ENCODE measurements around the gene CAV2.
"Not testable (repeated sequence)": the region's sequence is repeated elsewhere in the genome, so short reads cannot be mapped to it uniquely, and the experiment has no call there.

Gene CAV2

DNA sequence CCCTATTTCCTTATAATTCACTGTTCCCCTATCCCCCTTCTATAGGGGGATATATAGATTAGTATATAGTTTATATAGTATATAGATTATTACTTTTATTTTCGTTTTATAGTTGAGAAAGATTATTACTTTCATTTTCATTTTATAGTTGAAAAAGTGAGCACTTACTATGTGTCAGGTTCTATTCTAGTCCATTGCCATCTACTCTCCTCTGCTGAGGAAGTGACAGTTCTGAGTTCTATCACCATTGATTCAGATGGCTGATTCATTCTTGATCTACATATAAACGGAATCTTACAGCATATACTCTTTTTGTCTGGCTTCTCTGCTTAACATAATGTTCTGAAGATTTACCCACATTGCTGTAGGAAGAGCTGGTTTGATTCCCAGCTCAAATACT lies 20.7 kb upstream of the CAV2 start:
- 80% methylated on average over 1 of the region's 2 CpGs for WGBS
- Histone ChIP-seq H2AFZ (ENCODE audit: low read depth, low read length) (no peak overlapping the region), H3K27me3 (ENCODE audit: control insufficient read depth in 1 of 2, insufficient read depth in 1 of 2, low read length in 2 of 2) (no peaks in the 10 kb centered on the region), H3K9ac (ENCODE audit: low read length) (no peak overlapping the region), H3K9me3 (ENCODE audit: control insufficient read depth, low read length) (no peaks in the 10 kb centered on the region), H3K23ac (ENCODE audit: low read length in 2 of 2) (no peak overlapping the region), H3K4me1 (ENCODE audit: control insufficient read depth, insufficient read depth, low read depth, low read length) (peaks cover 1% of the 10 kb centered on the region), H2BK15ac (ENCODE audit: low read depth, poor library complexity, severe bottlenecking) (no peak overlapping the region), H3K4ac (ENCODE audit: low read depth in 1 of 2, low read length in 2 of 2) (no peak overlapping the region), H3K27ac (ENCODE audit: low read length, poor library complexity, severe bottlenecking) (no peak overlapping the region), H2BK120ac (ENCODE audit: low read depth, low read length) (no peak overlapping the region), H4K8ac (ENCODE audit: low read length) (no peak overlapping the region), H3K4me3 (ENCODE audit: insufficient read depth in 1 of 2, low read depth in 1 of 2, low read length in 2 of 2) (no peak overlapping the region), H3K79me1 (replicated peaks; ENCODE audit: low read length, poor library complexity, severe bottlenecking) (no peaks in the 10 kb centered on the region), H2BK12ac (ENCODE audit: low read length in 2 of 2) (no peak overlapping the region), H2BK5ac (ENCODE audit: low read depth, low read length, poor library complexity, severe bottlenecking) (no peak overlapping the region), H3K18ac (ENCODE audit: low read depth in 1 of 2, low read length in 2 of 2) (no peak overlapping the region), H3K14ac (ENCODE audit: low read length in 2 of 2) (no peak overlapping the region), H2AK5ac (ENCODE audit: low read length, severe bottlenecking) (no peak overlapping the region), H3K36me3 (ENCODE audit: control insufficient read depth in 1 of 2, insufficient read depth in 2 of 2, low read depth in 1 of 2, low read length in 2 of 2) (no peaks in the 10 kb centered on the region), H3K4me2 (ENCODE audit: low read length, poor library complexity, severe bottlenecking) (no peak overlapping the region), H4K91ac (ENCODE audit: low read length) (no peak overlapping the region)
- no peak for DNase-seq

DNA sequence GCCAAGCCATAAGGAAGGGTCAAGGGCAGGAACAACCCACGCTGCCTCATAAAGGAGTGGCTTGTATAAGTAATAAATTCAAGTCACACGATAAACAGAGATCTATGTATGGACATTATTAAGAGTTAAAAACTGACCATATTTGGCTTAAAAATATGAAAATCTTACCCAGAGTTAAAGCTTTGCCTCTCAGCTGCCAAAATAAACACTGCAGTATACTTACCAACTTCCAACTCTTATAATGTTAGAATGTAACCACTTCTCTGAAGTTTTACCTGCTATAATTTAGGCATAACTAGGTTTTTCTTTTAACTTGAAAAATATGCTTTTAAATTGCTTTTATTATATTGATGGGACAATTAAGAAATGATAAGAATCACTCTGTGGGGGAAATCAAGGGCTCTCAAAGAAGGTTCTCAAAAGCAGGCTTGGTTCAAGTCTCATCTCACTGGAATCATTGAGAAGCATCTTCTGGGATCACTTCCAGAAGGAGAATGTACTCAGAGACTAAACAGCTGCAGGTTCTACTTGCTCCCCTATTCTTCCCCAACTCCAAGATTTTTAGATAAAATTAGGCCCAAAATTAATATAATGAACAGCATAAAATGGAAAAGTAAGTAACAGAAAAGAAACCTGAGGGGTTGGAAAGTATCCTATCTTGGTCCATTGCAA lies 16.1 kb upstream of the CAV2 start:
- Histone ChIP-seq H2AK5ac (ENCODE audit: low read length, severe bottlenecking) (no peak overlapping the region), H4K91ac (ENCODE audit: low read length) (no peak overlapping the region), H4K8ac (ENCODE audit: low read length) (no peak overlapping the region), H3K27me3 (ENCODE audit: control insufficient read depth in 1 of 2, insufficient read depth in 1 of 2, low read length in 2 of 2) (no peaks in the 10 kb centered on the region), H2BK5ac (ENCODE audit: low read depth, low read length, poor library complexity, severe bottlenecking) (no peak overlapping the region), H3K27ac (ENCODE audit: low read length, poor library complexity, severe bottlenecking) (no peak overlapping the region), H3K23ac (ENCODE audit: low read length in 2 of 2) (no peak overlapping the region), H3K14ac (ENCODE audit: low read length in 2 of 2) (no peak overlapping the region), H2AFZ (ENCODE audit: low read depth, low read length) (no peak overlapping the region), H3K4me1 (ENCODE audit: control insufficient read depth, insufficient read depth, low read depth, low read length) (no peaks in the 10 kb centered on the region), H2BK120ac (ENCODE audit: low read depth, low read length) (no peak overlapping the region), H3K18ac (ENCODE audit: low read depth in 1 of 2, low read length in 2 of 2) (no peak overlapping the region), H3K79me1 (replicated peaks; ENCODE audit: low read length, poor library complexity, severe bottlenecking) (no peaks in the 10 kb centered on the region), H3K36me3 (ENCODE audit: control insufficient read depth in 1 of 2, insufficient read depth in 2 of 2, low read depth in 1 of 2, low read length in 2 of 2) (no peaks in the 10 kb centered on the region), H3K4me2 (ENCODE audit: low read length, poor library complexity, severe bottlenecking) (no peak overlapping the region), H2BK15ac (ENCODE audit: low read depth, poor library complexity, severe bottlenecking) (no peak overlapping the region), H3K9ac (ENCODE audit: low read length) (no peak overlapping the region), H3K4ac (ENCODE audit: low read depth in 1 of 2, low read length in 2 of 2) (no peak overlapping the region), H3K4me3 (ENCODE audit: insufficient read depth in 1 of 2, low read depth in 1 of 2, low read length in 2 of 2) (no peak overlapping the region), H3K9me3 (ENCODE audit: control insufficient read depth, low read length) (no peaks in the 10 kb centered on the region), H2BK12ac (ENCODE audit: low read length in 2 of 2) (no peak overlapping the region)
- DNase-seq: no peak
- 83% methylated on average over 1 of the region's 2 CpGs for WGBS

DNA sequence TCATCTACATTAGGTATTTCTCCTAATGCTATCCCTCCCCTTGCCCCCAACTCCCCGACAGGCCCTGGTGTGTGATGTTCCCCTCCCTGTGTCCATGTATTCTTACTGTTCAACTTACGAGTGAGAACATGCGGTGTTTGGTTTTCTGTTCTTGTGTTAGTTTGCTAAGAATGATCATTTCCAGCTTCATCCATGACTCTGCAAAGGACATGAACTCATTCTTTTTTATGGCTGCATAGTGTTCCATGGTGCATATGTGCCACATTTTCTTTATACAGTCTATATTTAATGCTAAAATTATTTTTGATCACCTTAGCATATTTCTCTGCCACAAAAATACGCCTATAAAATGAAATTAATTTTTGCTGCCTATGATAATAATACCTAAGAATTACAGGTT lies 15.1 kb upstream of the CAV2 start:
- not testable (repeated sequence) for H2AK5ac ChIP-seq (ENCODE audit: low read length, severe bottlenecking)

DNA sequence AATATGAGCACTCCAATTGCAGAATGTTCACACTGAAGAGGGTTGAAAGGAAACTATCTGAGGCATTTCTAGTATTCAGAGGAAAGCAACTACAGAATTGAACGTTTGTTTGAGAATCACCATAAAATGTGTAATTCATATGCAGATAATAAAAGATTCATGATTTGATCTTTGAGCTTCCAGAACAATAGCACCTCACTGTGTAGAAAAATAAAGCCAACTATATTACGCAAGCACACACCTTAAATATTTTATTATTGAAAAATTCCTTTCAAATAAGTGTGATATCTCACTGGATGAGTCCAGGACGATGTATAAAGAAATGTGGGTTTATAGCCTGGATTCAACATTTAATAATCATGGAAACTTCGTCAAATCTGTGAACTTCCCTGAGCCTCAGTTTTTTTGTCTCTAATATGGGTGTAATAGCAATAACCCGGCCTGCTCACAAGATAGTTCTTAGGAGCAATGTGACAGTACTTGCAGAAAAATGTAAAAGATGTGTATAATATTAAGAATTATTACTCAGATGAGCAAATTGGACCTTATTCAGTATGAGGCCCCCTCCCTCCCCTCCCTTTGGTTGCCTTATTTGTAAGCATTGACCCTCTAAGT lies 11.5 kb upstream of the CAV2 start:
- no peak overlapping the region for H2BK12ac ChIP-seq (ENCODE audit: low read length in 2 of 2)
- H2BK120ac ChIP-seq (ENCODE audit: low read depth, low read length): no peak overlapping the region
- no peaks in the 10 kb centered on the region for H3K79me1 ChIP-seq (replicated peaks; ENCODE audit: low read length, poor library complexity, severe bottlenecking)
- H4K91ac ChIP-seq (ENCODE audit: low read length): no peak overlapping the region
- no peak overlapping the region for H3K27ac ChIP-seq (ENCODE audit: low read length, poor library complexity, severe bottlenecking)
- H3K4me3 ChIP-seq (ENCODE audit: insufficient read depth in 1 of 2, low read depth in 1 of 2, low read length in 2 of 2): no peak overlapping the region
- no peak overlapping the region for H2AFZ ChIP-seq (ENCODE audit: low read depth, low read length)
- no peaks in the 10 kb centered on the region for H3K9me3 ChIP-seq (ENCODE audit: control insufficient read depth, low read length)
- H3K18ac ChIP-seq (ENCODE audit: low read depth in 1 of 2, low read length in 2 of 2): no peak overlapping the region
- H3K14ac ChIP-seq (ENCODE audit: low read length in 2 of 2): no peak overlapping the region
- no peak overlapping the region for H3K4me2 ChIP-seq (ENCODE audit: low read length, poor library complexity, severe bottlenecking)
- no peak overlapping the region for H4K8ac ChIP-seq (ENCODE audit: low read length)
- no peak overlapping the region for H3K9ac ChIP-seq (ENCODE audit: low read length)
- no peak overlapping the region for H2BK5ac ChIP-seq (ENCODE audit: low read depth, low read length, poor library complexity, severe bottlenecking)
- no peak overlapping the region for H2BK15ac ChIP-seq (ENCODE audit: low read depth, poor library complexity, severe bottlenecking)
- no peak overlapping the region for H3K4ac ChIP-seq (ENCODE audit: low read depth in 1 of 2, low read length in 2 of 2)
- no peaks in the 10 kb centered on the region for H3K36me3 ChIP-seq (ENCODE audit: control insufficient read depth in 1 of 2, insufficient read depth in 2 of 2, low read depth in 1 of 2, low read length in 2 of 2)
- WGBS: 75% methylated on average over 3 of the region's 5 CpGs
- H2AK5ac ChIP-seq (ENCODE audit: low read length, severe bottlenecking): no peak overlapping the region
- no peaks in the 10 kb centered on the region for H3K27me3 ChIP-seq (ENCODE audit: control insufficient read depth in 1 of 2, insufficient read depth in 1 of 2, low read length in 2 of 2)
- H3K23ac ChIP-seq (ENCODE audit: low read length in 2 of 2): no peak overlapping the region
- DNase-seq: no peak
- H3K4me1 ChIP-seq (ENCODE audit: control insufficient read depth, insufficient read depth, low read depth, low read length): no peaks in the 10 kb centered on the region

More for the DNA sequence above, 15.1 kb upstream of the CAV2 start:
- not testable (repeated sequence) for H4K8ac ChIP-seq (ENCODE audit: low read length); H3K36me3 ChIP-seq (ENCODE audit: control insufficient read depth in 1 of 2, insufficient read depth in 2 of 2, low read depth in 1 of 2, low read length in 2 of 2); H3K23ac ChIP-seq (ENCODE audit: low read length in 2 of 2); H3K14ac ChIP-seq (ENCODE audit: low read length in 2 of 2); H3K79me1 ChIP-seq (replicated peaks; ENCODE audit: low read length, poor library complexity, severe bottlenecking); H2AFZ ChIP-seq (ENCODE audit: low read depth, low read length); H3K27ac ChIP-seq (ENCODE audit: low read length, poor library complexity, severe bottlenecking); H2BK12ac ChIP-seq (ENCODE audit: low read length in 2 of 2); H3K4me1 ChIP-seq (ENCODE audit: control insufficient read depth, insufficient read depth, low read depth, low read length); H3K9ac ChIP-seq (ENCODE audit: low read length); H2BK15ac ChIP-seq (ENCODE audit: low read depth, poor library complexity, severe bottlenecking); H2BK120ac ChIP-seq (ENCODE audit: low read depth, low read length); H2BK5ac ChIP-seq (ENCODE audit: low read depth, low read length, poor library complexity, severe bottlenecking); H3K4me2 ChIP-seq (ENCODE audit: low read length, poor library complexity, severe bottlenecking); H3K18ac ChIP-seq (ENCODE audit: low read depth in 1 of 2, low read length in 2 of 2); DNase-seq; H4K91ac ChIP-seq (ENCODE audit: low read length); H3K4me3 ChIP-seq (ENCODE audit: insufficient read depth in 1 of 2, low read depth in 1 of 2, low read length in 2 of 2); H3K9me3 ChIP-seq (ENCODE audit: control insufficient read depth, low read length); H3K27me3 ChIP-seq (ENCODE audit: control insufficient read depth in 1 of 2, insufficient read depth in 1 of 2, low read length in 2 of 2); H3K4ac ChIP-seq (ENCODE audit: low read depth in 1 of 2, low read length in 2 of 2)
- WGBS: 100% methylated on average over 2 of the region's 4 CpGs
